ENCODE data around the gene VWA8.

Gene VWA8

DNA sequence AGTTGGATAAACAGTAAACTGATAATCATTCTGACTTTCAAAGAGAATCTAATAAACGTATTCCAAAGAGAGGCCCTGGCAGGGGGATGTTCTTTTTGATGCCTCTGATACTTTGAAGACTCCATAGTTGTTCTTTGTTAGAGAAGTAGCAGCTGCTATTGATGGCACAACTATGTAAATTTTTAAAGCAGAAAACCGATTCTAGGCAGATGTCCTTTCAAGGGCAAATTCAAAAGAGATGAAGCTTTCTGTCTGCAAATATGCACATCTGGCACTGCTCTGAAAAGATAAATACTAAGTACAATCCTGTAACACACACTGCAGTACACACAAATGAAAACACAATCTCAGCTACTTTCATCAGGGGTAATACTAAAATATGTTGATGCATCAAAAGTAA, 250.1 kb downstream of the VWA8 start:
- Histone ChIP-seq H3K79me2 (ENCODE audit: insufficient read depth, low read depth) (no peaks in the 10 kb centered on the region), H3K4me1 (ENCODE audit: low read depth, poor library complexity, severe bottlenecking) (no peaks in the 10 kb centered on the region), H4K20me1 (ENCODE audit: insufficient read depth) (no peaks in the 10 kb centered on the region), H3K9ac (no peak overlapping the region), H3K36me3 (ENCODE audit: insufficient read depth) (no peaks in the 10 kb centered on the region), H3K4me3 (IDR thresholded peaks at IDR 0.05; ENCODE audit: insufficient read depth, low read depth, low read length) (no peak overlapping the region), H2AFZ (ENCODE audit: low read depth) (no peak overlapping the region), H3K27me3 (ENCODE audit: insufficient read depth, low read depth) (no peaks in the 10 kb centered on the region), H3K27ac (no peak overlapping the region), H3K4me2 (no peak overlapping the region)
- TF ChIP-seq, protein P1, sequence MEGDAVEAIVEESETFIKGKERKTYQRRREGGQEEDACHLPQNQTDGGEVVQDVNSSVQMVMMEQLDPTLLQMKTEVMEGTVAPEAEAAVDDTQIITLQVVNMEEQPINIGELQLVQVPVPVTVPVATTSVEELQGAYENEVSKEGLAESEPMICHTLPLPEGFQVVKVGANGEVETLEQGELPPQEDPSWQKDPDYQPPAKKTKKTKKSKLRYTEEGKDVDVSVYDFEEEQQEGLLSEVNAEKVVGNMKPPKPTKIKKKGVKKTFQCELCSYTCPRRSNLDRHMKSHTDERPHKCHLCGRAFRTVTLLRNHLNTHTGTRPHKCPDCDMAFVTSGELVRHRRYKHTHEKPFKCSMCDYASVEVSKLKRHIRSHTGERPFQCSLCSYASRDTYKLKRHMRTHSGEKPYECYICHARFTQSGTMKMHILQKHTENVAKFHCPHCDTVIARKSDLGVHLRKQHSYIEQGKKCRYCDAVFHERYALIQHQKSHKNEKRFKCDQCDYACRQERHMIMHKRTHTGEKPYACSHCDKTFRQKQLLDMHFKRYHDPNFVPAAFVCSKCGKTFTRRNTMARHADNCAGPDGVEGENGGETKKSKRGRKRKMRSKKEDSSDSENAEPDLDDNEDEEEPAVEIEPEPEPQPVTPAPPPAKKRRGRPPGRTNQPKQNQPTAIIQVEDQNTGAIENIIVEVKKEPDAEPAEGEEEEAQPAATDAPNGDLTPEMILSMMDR (conservative IDR thresholded peaks at IDR 0.05; ENCODE audit: low read depth, low read length) = no peak

GRCh38 chr13:41709511-41709910, 251.4 kb downstream of the VWA8 start:
- no peak overlapping the region for H2AFZ ChIP-seq (ENCODE audit: low read depth)
- no peak overlapping the region for H3K4me3 ChIP-seq (IDR thresholded peaks at IDR 0.05; ENCODE audit: insufficient read depth, low read depth, low read length)
- H3K27me3 ChIP-seq (ENCODE audit: insufficient read depth, low read depth) = no peaks in the 10 kb centered on the region
- H3K4me2 ChIP-seq = no peak overlapping the region
- H3K36me3 ChIP-seq (ENCODE audit: insufficient read depth) = no peaks in the 10 kb centered on the region
- no peaks in the 10 kb centered on the region for H3K4me1 ChIP-seq (ENCODE audit: low read depth, poor library complexity, severe bottlenecking)
- no peaks in the 10 kb centered on the region for H4K20me1 ChIP-seq (ENCODE audit: insufficient read depth)
- TF ChIP-seq, protein P1 (conservative IDR thresholded peaks at IDR 0.05; ENCODE audit: low read depth, low read length) = no peak
- no peaks in the 10 kb centered on the region for H3K79me2 ChIP-seq (ENCODE audit: insufficient read depth, low read depth)
- H3K27ac ChIP-seq = no peak overlapping the region
- no peak overlapping the region for H3K9ac ChIP-seq

- H4K20me1 ChIP-seq (ENCODE audit: insufficient read depth) = no peaks in the 10 kb centered on the region
- H2AFZ ChIP-seq (ENCODE audit: low read depth) = no peak overlapping the region
- no peaks in the 10 kb centered on the region for H3K79me2 ChIP-seq (ENCODE audit: insufficient read depth, low read depth)
- no peak overlapping the region for H3K27ac ChIP-seq
- TF ChIP-seq, protein P1 (conservative IDR thresholded peaks at IDR 0.05; ENCODE audit: low read depth, low read length) = no peak
- H3K4me1 ChIP-seq (ENCODE audit: low read depth, poor library complexity, severe bottlenecking) = no peaks in the 10 kb centered on the region
- no peak overlapping the region for H3K9ac ChIP-seq
- no peaks in the 10 kb centered on the region for H3K27me3 ChIP-seq (ENCODE audit: insufficient read depth, low read depth)
- no peak overlapping the region for H3K4me2 ChIP-seq
- no peaks in the 10 kb centered on the region for H3K36me3 ChIP-seq (ENCODE audit: insufficient read depth)
- no peak overlapping the region for H3K4me3 ChIP-seq (IDR thresholded peaks at IDR 0.05; ENCODE audit: insufficient read depth, low read depth, low read length)
Measured at GRCh38 chr13:41708713-41709112, 252.2 kb downstream of the VWA8 start.

DNA sequence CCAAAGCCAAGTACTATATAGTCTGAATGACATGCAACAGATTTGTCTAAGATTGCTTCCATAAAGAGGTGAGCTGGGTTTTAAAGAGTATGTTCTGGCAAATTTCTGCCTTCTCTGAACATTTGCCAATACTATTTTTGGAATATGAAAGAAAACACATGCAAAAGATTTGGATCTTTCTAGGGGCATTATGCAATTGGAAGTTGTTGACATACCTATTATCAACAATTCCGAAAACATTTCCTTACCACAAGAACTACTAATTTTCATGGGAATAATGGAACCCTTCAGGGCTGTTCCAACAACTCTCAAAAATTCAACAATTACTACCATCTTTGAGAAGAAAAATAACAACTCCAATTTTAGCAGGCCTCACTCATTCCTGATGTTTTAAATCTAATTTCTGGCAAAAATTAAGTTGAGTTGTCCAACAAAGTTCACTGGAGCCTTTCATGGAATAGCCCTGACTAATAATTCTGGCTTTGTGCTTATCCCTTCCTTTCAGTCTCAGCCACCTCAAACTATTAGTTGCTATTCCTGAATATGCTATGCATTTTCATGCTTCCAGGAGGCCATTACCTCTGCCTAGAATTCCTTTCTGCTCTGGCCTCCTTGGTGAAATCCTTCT, 253.6 kb downstream of the VWA8 start:
- Histone ChIP-seq H3K9ac (no peak overlapping the region), H3K79me2 (ENCODE audit: insufficient read depth, low read depth) (no peaks in the 10 kb centered on the region), H3K4me1 (ENCODE audit: low read depth, poor library complexity, severe bottlenecking) (peaks cover 11% of the 10 kb centered on the region), H3K4me3 (IDR thresholded peaks at IDR 0.05; ENCODE audit: insufficient read depth, low read depth, low read length) (no peak overlapping the region), H2AFZ (ENCODE audit: low read depth) (no peak overlapping the region), H3K4me2 (no peak overlapping the region), H3K27me3 (ENCODE audit: insufficient read depth, low read depth) (no peaks in the 10 kb centered on the region), H4K20me1 (ENCODE audit: insufficient read depth) (no peaks in the 10 kb centered on the region), H3K36me3 (ENCODE audit: insufficient read depth) (no peaks in the 10 kb centered on the region), H3K27ac (no peak overlapping the region)
- TF ChIP-seq, protein P1 (conservative IDR thresholded peaks at IDR 0.05; ENCODE audit: low read depth, low read length) = no peak

Measured in KMS-11 (cell line).